ENCODE data around the gene RHBDF1.
A peak's percentile ranks its signal among the peaks of the same experiment; 100 is the strongest.
"Not testable (repeated sequence)": the region's sequence is repeated elsewhere in the genome, so short reads cannot be mapped to it uniquely, and the experiment has no call there.

RHBDF1 gene

DNA sequence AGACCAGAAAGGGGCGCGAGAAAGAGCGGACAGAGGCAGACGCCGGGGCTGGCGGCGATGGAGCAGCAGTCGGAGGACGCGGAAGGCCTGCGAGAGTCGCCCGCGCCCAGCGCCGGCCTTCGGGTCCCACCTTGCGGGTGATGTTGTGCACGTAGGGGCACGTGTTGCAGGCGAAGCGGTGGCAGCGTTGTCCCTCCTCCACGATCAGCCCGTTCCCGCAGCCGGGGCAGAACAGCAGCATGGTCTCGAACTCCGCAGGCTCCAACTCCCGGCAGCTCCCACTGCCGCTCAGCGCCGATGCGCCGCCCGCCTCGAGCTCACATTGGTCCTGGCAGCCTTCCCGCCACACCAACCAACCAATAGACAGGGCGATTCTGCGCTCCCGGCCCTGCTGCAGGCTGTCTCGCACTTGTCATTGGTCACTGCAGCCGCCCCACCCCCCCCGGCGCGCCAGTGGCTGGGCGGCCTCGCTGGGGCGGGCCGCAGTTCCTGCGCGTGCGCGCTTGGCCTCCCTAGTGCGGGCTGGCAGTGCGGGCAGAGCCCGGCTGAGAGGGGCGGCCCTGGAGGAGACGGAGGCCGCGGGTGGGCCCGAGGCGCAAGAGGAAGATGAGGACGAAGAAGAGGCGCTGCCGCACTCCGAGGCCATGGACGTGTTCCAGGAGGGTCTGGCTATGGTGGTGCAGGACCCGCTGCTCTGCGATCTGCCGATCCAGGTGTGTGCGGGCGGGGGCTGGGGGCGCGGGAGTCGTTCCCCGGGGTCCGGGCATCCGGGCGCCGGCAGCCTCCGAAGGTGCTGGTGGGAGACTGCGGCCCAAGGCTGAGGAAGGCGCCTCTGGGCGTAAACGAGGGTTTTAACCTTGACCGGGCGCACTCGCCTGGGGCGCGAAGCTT is 18.8 kb downstream of the RHBDF1 start, which contains the start of the genes POLR3K and SNRNP25:
Gene POLR3K (minus strand): TSS at position 263 of the 891 bp plus-strand sequence. CDS start 22 bp downstream, at position 241.
Gene SNRNP25 (plus strand): TSS at position 483 of the 891 bp plus-strand sequence. CDS start 189 bp downstream, at position 672.
- TF ChIP-seq, protein P1, sequence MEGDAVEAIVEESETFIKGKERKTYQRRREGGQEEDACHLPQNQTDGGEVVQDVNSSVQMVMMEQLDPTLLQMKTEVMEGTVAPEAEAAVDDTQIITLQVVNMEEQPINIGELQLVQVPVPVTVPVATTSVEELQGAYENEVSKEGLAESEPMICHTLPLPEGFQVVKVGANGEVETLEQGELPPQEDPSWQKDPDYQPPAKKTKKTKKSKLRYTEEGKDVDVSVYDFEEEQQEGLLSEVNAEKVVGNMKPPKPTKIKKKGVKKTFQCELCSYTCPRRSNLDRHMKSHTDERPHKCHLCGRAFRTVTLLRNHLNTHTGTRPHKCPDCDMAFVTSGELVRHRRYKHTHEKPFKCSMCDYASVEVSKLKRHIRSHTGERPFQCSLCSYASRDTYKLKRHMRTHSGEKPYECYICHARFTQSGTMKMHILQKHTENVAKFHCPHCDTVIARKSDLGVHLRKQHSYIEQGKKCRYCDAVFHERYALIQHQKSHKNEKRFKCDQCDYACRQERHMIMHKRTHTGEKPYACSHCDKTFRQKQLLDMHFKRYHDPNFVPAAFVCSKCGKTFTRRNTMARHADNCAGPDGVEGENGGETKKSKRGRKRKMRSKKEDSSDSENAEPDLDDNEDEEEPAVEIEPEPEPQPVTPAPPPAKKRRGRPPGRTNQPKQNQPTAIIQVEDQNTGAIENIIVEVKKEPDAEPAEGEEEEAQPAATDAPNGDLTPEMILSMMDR (conservative IDR thresholded peaks at IDR 0.05): no peak
- peak within 1 kb of the TSS; percentile 74 for H3K27ac ChIP-seq

DNA sequence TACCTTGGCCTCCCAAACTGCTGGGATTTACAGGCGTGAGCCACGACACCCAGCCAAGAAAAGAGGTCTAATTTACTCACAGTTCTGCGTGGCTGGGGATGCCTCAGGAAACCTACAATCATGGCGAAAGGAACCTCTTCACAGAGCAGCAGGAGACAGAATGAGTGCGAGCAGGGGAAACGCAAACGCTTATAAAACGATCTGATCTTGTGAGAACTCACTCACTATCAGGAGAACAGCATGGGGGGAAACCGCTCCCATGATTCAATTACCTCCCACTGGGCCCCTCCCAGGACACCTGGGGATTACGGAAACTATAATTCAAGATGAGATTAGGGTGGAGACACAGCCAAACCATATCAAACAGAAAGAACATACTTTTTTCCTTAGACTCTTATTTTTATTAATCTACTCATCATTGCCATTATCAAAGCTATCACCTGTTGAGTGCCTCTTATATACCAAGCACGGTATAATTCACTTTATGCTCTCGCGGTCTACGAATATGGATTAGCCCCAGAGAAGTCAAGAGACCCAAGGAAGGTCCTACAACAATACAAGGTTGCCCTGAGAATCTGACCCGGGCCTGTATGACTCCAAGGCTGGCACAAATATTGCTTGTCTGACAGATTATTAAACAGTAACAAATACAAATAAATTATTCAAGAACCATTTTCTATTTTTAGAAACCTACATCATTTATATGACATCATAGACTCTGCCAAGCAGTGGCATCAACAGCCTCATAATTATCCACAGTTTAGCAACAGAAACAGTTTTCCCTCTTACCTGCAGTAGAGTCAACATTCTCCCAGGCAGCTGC is 21.5 kb downstream of the RHBDF1 start:
- H3K27ac ChIP-seq: no peak overlapping the region

DNA sequence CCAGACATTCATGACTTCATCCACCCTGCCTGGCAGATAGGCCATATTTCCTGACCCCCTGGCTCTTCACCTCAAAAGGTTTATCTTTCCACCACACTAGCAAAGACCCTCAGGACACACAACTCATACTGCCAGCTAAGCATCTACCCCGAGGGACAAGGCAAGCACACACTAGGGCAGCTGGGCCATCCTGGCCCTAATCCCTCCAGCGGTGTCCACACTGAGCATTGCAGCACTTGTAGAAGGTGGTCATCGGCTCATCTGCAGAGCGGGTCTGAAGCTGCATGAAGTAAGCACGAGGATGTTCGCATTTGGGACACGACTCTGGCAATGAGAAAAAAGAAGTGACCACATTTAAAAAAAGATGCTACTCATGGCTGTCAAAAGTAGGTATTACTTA is 25.2 kb downstream of the RHBDF1 start:
- H3K27ac ChIP-seq: no peak overlapping the region
- TF ChIP-seq, protein P1 (conservative IDR thresholded peaks at IDR 0.05): no peak

More for the DNA sequence above, 21.5 kb downstream of the RHBDF1 start:
- TF ChIP-seq, protein P1 (conservative IDR thresholded peaks at IDR 0.05): no peak

DNA sequence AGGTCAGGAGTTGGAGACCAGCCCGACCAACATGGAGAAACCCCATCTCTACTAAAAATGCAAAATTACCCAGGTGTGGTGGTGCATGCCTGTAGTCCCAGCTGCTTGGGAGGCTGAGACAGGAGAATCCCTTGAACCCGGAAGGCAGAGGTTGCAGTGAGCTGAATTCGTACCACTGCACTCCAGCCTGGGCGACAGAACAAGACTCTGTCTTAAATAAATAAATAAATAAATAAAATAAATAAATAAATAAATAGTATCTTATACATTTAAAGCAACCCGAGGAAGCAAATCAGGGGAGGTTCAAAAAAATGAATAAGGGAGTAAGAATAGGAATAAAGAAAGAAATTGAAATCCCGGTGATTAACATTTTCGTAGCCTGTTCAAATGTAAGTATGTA is 25.9 kb downstream of the RHBDF1 start:
- not testable (repeated sequence) for H3K27ac ChIP-seq

DNA sequence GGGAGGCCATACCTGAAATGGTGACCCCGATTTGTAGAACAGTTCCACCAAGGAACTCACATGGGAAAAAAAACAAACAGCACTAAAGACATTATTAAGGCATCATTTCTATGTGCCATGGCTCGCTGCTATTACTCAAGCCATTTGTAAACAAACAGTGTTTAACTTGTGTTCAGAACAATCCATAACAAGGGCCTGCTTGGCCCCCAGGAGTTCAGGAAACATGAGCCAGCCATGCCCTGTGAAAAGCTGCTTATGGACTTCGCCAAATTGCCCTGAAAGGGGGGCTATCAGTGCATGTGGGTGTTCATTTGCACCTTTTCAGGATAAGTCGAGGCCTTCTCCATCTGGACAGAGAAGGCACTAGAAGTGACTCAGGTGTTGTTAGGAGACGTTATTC is 27.0 kb downstream of the RHBDF1 start:
- TF ChIP-seq, protein P1 (conservative IDR thresholded peaks at IDR 0.05): no peak
- peak overlapping the region; percentile 48 for H3K27ac ChIP-seq

DNA sequence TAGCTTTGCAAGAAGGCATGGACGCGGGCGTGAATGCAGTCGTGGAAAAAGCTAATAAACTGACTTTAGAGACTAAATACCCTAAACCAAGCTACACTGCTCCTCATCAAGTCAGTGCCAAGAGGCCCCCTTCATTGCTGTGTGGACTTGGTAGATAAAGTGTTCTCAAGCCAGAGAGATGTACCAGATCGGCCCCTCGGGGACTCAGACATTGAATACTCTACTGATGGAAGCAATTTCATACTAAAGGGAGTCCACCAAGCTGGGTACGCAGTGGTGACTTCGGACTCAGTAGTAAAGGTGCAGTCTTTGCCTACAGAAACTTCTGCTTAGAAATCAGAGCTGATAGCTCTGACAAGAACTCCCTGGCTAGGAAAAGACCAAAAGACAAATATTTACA is 27.8 kb downstream of the RHBDF1 start:
- TF ChIP-seq, protein P1 (conservative IDR thresholded peaks at IDR 0.05): no peak
- H3K27ac ChIP-seq: peak overlapping the region; percentile 48

DNA sequence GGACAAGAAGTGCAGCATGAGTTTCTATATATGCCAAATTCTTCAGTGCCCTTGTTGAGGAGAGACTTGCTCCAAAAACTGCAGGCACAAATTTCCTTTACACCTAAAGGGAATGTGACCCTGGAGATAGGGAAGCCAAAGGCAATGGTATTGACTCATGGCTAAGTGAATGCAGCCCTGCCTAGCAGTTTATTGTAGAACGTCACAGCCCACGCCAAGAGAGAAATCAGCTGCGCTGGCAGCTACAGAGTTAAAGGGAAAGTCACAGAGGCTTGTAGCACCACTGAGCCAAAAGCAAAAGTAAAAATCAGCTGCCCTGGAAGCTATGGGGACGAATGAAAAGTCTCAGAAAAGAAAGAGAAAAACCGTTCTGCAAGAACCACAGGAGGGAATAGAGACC is 29.1 kb downstream of the RHBDF1 start:
- TF ChIP-seq, protein P1 (conservative IDR thresholded peaks at IDR 0.05): no peak
- no peak overlapping the region for H3K27ac ChIP-seq
